HG02763 (cell line): ENCODE data around the gene MAPK4.
"Not testable (repeated sequence)": the region's sequence is repeated elsewhere in the genome, so short reads cannot be mapped to it uniquely, and the experiment has no call there.

Experiments
- ATAC-seq: cut with Tn5 transposase; IDR thresholded peaks from one replicate; pipeline ENCODE4 v1.9.1; 2021; ENCODE audit warnings: mild to moderate bottlenecking, moderate library complexity; ENCODE audit not compliant: unreplicated experiment

Gene MAPK4

GRCh38 chr18:50573196-50573595 is 13.3 kb downstream of the MAPK4 start:
- not testable (repeated sequence) for ATAC-seq

GRCh38 chr18:50573679-50574078 is 13.8 kb downstream of the MAPK4 start:
- no peak for ATAC-seq

- no peak for ATAC-seq
Measured at GRCh38 chr18:50578030-50578429, 18.1 kb downstream of the MAPK4 start.

- no peak for ATAC-seq
Measured at GRCh38 chr18:50578651-50579050, 18.8 kb downstream of the MAPK4 start.

GRCh38 chr18:50579061-50579774 is 19.3 kb downstream of the MAPK4 start:
- no peak for ATAC-seq

- no peak for ATAC-seq
Measured at GRCh38 chr18:50581517-50581916, 21.6 kb downstream of the MAPK4 start.

GRCh38 chr18:50582500-50582899 is 22.6 kb downstream of the MAPK4 start:
- ATAC-seq = no peak

- no peak for ATAC-seq
Measured at GRCh38 chr18:50586710-50587109, 26.8 kb downstream of the MAPK4 start.

- no peak for ATAC-seq
Measured at GRCh38 chr18:50590593-50590992, 30.7 kb downstream of the MAPK4 start.

- ATAC-seq = no peak
Measured at GRCh38 chr18:50594012-50594411, 34.1 kb downstream of the MAPK4 start.

GRCh38 chr18:50594942-50595341 is 35.1 kb downstream of the MAPK4 start:
- ATAC-seq = no peak

- no peak for ATAC-seq
Measured at GRCh38 chr18:50602466-50602865, 42.6 kb downstream of the MAPK4 start.

- ATAC-seq = no peak
Measured at GRCh38 chr18:50606609-50607008, 46.7 kb downstream of the MAPK4 start.

GRCh38 chr18:50607378-50607926 is 47.6 kb downstream of the MAPK4 start:
- ATAC-seq = no peak

- ATAC-seq = not testable (repeated sequence)
Measured at GRCh38 chr18:50609171-50609570, 49.3 kb downstream of the MAPK4 start.

GRCh38 chr18:50610349-50610748 is 50.5 kb downstream of the MAPK4 start:
- ATAC-seq = no peak

- ATAC-seq = no peak
Measured at GRCh38 chr18:50611529-50611941, 51.6 kb downstream of the MAPK4 start.

GRCh38 chr18:50614838-50615237 is 55.0 kb downstream of the MAPK4 start:
- ATAC-seq = no peak

- no peak for ATAC-seq
Measured at GRCh38 chr18:50616484-50617048, 56.7 kb downstream of the MAPK4 start.

- ATAC-seq = no peak
Measured at GRCh38 chr18:50619861-50620275, 60.0 kb downstream of the MAPK4 start.

GRCh38 chr18:50620319-50620718 is 60.4 kb downstream of the MAPK4 start:
- ATAC-seq = no peak

GRCh38 chr18:50621366-50621765 is 61.5 kb downstream of the MAPK4 start:
- ATAC-seq = no peak
